Neural cell (in vitro differentiated cells): ENCODE data around the gene PRDM1. TPM values are rescaled to one million over a fixed set of nuclear protein-coding genes. Genes with fewer than 3 reads are reported as not detected.

Experiments used
- H2AFZ ChIP-seq: fragments of 200-600, 300-800 bp; sonication (generic), shearing (Covaris generic); 2 replicates; pipeline ENCODE4 v1.6.0; 2014; ENCODE audit warnings: low read depth, mild to moderate bottlenecking, antibody characterized with exemption, low read length, moderate library complexity
- H3F3A ChIP-seq: fragments of 200-600 bp; shearing (Covaris generic); 2 replicates; pipeline ENCODE4 v1.6.1; 2016; ENCODE audit warnings: mild to moderate bottlenecking, moderate library complexity, mixed read lengths, antibody characterized with exemption, low read length; ENCODE audit not compliant: insufficient read depth, poor library complexity, severe bottlenecking
- H3K27ac ChIP-seq: fragments of 200-600, 300-800 bp; sonication (generic), shearing (Covaris generic); 2 replicates; pipeline ENCODE4 v1.5.1; 2014; ENCODE audit warnings: mild to moderate bottlenecking, low read length, moderate library complexity
- H3K27me3 ChIP-seq: fragments of 300-800, 200-600 bp; sonication (generic), shearing (Covaris generic); 2 replicates; pipeline ENCODE4 v1.6.0; 2014; ENCODE audit warnings: mild to moderate bottlenecking, low read depth, low read length, moderate library complexity; ENCODE audit not compliant: insufficient read depth
- H3K36me3 ChIP-seq: fragments of 300-800, 200-600 bp; sonication (generic), shearing (Covaris generic); 2 replicates; pipeline ENCODE4 v1.5.1; 2014; ENCODE audit warnings: mild to moderate bottlenecking, antibody characterized with exemption, low read length, moderate library complexity; ENCODE audit not compliant: insufficient read depth
- H3K4me2 ChIP-seq: fragments of 300-800, 200-600 bp; sonication (generic), shearing (Covaris generic); 2 replicates; pipeline ENCODE4 v1.6.0; 2014; ENCODE audit warnings: mild to moderate bottlenecking, low read length
- H3K4me3 ChIP-seq: fragments of 300-800, 200-600 bp; sonication (generic), shearing (Covaris generic); 2 replicates; pipeline ENCODE4 v1.5.1; 2014; ENCODE audit warnings: mild to moderate bottlenecking, low read length, moderate library complexity
- H3K79me2 ChIP-seq: fragments of 200-600 bp; shearing (Covaris generic); replicated peaks from 2 replicates; pipeline ENCODE4 v1.6.0; 2014; ENCODE audit warnings: mild to moderate bottlenecking, low read length, moderate library complexity; ENCODE audit not compliant: insufficient read depth
- H3K9ac ChIP-seq: fragments of 300-800, 200-600 bp; sonication (generic), shearing (Covaris generic); 2 replicates; pipeline ENCODE4 v1.6.1; 2016; ENCODE audit warnings: mild to moderate bottlenecking, low read length, mixed read lengths
- H3K9me2 ChIP-seq: fragments of 200-600 bp; shearing (Covaris generic); 2 replicates; pipeline ENCODE4 v1.6.1; 2016; ENCODE audit warnings: mild to moderate bottlenecking, low read length, mixed read lengths; ENCODE audit not compliant: insufficient read depth
- H3K9me3 ChIP-seq: fragments of 200-600, 300-800 bp; sonication (generic), shearing (Covaris generic); 2 replicates; pipeline ENCODE4 v1.6.1; 2016; ENCODE audit warnings: mild to moderate bottlenecking, mixed run types, low read length, moderate library complexity, mixed read lengths
- H4K20me1 ChIP-seq: fragments of 200-600 bp; shearing (Covaris generic); 2 replicates; pipeline ENCODE4 v1.6.1; 2016; ENCODE audit warnings: mild to moderate bottlenecking, mixed run types; ENCODE audit not compliant: insufficient read depth
- EP300 ChIP-seq: fragments of 450-650 bp; conservative IDR thresholded peaks from 2 replicates; pipeline ENCODE4 v1.6.1; 2014; ENCODE audit warnings: antibody characterized with exemption, mild to moderate bottlenecking, moderate library complexity; ENCODE audit not compliant: poor library complexity, severe bottlenecking
- EZH2 ChIP-seq: fragments of 200-600, 300-800 bp; shearing (Covaris generic), sonication (generic); IDR thresholded peaks from 2 replicates; pipeline ENCODE4 v1.6.1; 2014; ENCODE audit warnings: antibody characterized with exemption, low read length, borderline replicate concordance, mild to moderate bottlenecking; ENCODE audit not compliant: insufficient read depth, poor library complexity, severe bottlenecking
- MXI1 ChIP-seq: fragments of 450-650 bp; conservative IDR thresholded peaks from 2 replicates; pipeline ENCODE4 v1.6.1; 2014; ENCODE audit warnings: antibody characterized with exemption, mild to moderate bottlenecking; ENCODE audit not compliant: poor library complexity, severe bottlenecking
- POLR2AphosphoS5 ChIP-seq: IDR thresholded peaks from 2 replicates; pipeline ENCODE4 v1.6.1; 2012
- RAD21 ChIP-seq: fragments of 450-650 bp; conservative IDR thresholded peaks from 2 replicates; pipeline ENCODE4 v1.6.1; 2014; ENCODE audit warnings: antibody characterized with exemption, mild to moderate bottlenecking, moderate library complexity
- SMC3 ChIP-seq: fragments of 450-650 bp; conservative IDR thresholded peaks from 2 replicates; pipeline ENCODE4 v1.6.1; 2014; ENCODE audit warnings: antibody characterized with exemption, mild to moderate bottlenecking, moderate library complexity; ENCODE audit not compliant: poor library complexity
- TAF1 ChIP-seq: IDR thresholded peaks from 2 replicates; pipeline ENCODE4 v1.6.1; 2012; ENCODE audit warnings: low read depth
- polyA plus RNA-seq: library from polyadenylated mRNA; depleted of rRNA; stranded (reverse); fragments of >200 nt; gene quantifications from 2 replicates; pipeline ENCODE4 v1.2.3, GENCODE V29; 2014
- TF ChIP-seq, protein P1 (sequence below): IDR thresholded peaks from 2 replicates; pipeline ENCODE4 v1.6.1; 2012; ENCODE audit warnings: borderline replicate concordance
- TF ChIP-seq, protein P2 (sequence below): fragments of 450-650 bp; IDR thresholded peaks from 2 replicates; pipeline ENCODE4 v1.5.1; 2014; ENCODE audit warnings: antibody characterized with exemption, mild to moderate bottlenecking, moderate library complexity; ENCODE audit not compliant: poor library complexity, severe bottlenecking

Gene PRDM1
- polyA plus RNA-seq, 1 donor from 2014 or later = 0.09 TPM

DNA sequence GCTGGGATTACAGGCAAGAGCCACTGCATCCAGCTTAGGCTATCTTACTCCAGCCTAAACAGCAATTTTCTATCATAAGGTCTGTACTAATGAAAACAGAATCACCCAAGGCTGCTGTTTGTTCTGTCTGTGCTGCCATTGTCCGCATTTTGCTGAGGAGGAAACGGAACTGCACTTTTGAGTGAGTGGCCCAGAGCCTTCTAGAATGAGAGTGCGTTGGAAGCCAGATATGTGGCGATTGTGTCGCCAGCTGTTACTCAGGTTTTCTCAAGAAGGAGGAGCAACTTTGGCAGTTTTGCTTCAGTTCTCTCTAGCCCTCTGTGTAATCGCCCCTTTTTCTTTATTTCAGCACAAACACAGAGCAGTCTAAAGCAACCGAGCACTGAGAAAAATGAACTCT lies 18.3 kb downstream of the PRDM1 start:
- Histone ChIP-seq H3K9ac (no peak overlapping the region), H3K36me3 (no peaks in the 10 kb centered on the region), H3K4me2 (no peak overlapping the region), H3K27ac (no peak overlapping the region), H3K79me2 (no peaks in the 10 kb centered on the region), H2AFZ (no peak overlapping the region), H3F3A (no peaks in the 10 kb centered on the region), H4K20me1 (no peaks in the 10 kb centered on the region), H3K27me3 (no peaks in the 10 kb centered on the region), H3K4me3 (no peak overlapping the region), H3K9me2 (no peaks in the 10 kb centered on the region), H3K9me3 (no peaks in the 10 kb centered on the region)
- TF ChIP-seq RAD21 (no peak), MXI1 (no peak), EZH2 (no peak), SMC3 (no peak), TAF1 (no peak), EP300 (no peak), POLR2AphosphoS5 (no peak)
- TF ChIP-seq, protein P1, sequence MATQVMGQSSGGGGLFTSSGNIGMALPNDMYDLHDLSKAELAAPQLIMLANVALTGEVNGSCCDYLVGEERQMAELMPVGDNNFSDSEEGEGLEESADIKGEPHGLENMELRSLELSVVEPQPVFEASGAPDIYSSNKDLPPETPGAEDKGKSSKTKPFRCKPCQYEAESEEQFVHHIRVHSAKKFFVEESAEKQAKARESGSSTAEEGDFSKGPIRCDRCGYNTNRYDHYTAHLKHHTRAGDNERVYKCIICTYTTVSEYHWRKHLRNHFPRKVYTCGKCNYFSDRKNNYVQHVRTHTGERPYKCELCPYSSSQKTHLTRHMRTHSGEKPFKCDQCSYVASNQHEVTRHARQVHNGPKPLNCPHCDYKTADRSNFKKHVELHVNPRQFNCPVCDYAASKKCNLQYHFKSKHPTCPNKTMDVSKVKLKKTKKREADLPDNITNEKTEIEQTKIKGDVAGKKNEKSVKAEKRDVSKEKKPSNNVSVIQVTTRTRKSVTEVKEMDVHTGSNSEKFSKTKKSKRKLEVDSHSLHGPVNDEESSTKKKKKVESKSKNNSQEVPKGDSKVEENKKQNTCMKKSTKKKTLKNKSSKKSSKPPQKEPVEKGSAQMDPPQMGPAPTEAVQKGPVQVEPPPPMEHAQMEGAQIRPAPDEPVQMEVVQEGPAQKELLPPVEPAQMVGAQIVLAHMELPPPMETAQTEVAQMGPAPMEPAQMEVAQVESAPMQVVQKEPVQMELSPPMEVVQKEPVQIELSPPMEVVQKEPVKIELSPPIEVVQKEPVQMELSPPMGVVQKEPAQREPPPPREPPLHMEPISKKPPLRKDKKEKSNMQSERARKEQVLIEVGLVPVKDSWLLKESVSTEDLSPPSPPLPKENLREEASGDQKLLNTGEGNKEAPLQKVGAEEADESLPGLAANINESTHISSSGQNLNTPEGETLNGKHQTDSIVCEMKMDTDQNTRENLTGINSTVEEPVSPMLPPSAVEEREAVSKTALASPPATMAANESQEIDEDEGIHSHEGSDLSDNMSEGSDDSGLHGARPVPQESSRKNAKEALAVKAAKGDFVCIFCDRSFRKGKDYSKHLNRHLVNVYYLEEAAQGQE = no peak
- TF ChIP-seq, protein P2, sequence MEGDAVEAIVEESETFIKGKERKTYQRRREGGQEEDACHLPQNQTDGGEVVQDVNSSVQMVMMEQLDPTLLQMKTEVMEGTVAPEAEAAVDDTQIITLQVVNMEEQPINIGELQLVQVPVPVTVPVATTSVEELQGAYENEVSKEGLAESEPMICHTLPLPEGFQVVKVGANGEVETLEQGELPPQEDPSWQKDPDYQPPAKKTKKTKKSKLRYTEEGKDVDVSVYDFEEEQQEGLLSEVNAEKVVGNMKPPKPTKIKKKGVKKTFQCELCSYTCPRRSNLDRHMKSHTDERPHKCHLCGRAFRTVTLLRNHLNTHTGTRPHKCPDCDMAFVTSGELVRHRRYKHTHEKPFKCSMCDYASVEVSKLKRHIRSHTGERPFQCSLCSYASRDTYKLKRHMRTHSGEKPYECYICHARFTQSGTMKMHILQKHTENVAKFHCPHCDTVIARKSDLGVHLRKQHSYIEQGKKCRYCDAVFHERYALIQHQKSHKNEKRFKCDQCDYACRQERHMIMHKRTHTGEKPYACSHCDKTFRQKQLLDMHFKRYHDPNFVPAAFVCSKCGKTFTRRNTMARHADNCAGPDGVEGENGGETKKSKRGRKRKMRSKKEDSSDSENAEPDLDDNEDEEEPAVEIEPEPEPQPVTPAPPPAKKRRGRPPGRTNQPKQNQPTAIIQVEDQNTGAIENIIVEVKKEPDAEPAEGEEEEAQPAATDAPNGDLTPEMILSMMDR = no peak

DNA sequence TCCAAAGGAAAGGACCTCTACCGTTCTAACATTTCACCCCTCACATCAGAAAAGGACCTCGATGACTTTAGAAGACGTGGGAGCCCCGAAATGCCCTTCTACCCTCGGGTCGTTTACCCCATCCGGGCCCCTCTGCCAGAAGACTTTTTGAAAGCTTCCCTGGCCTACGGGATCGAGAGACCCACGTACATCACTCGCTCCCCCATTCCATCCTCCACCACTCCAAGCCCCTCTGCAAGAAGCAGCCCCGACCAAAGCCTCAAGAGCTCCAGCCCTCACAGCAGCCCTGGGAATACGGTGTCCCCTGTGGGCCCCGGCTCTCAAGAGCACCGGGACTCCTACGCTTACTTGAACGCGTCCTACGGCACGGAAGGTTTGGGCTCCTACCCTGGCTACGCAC lies 18.8 kb downstream of the PRDM1 start:
- Histone ChIP-seq H3K9me3 (no peaks in the 10 kb centered on the region), H3K27me3 (no peaks in the 10 kb centered on the region), H3K9me2 (no peaks in the 10 kb centered on the region), H3K4me3 (no peak overlapping the region), H3K4me2 (no peak overlapping the region), H3K79me2 (no peaks in the 10 kb centered on the region), H4K20me1 (no peaks in the 10 kb centered on the region), H3K27ac (no peak overlapping the region), H3K9ac (no peak overlapping the region), H3K36me3 (no peaks in the 10 kb centered on the region), H3F3A (no peaks in the 10 kb centered on the region), H2AFZ (no peak overlapping the region)
- TF ChIP-seq SMC3 = no peak
- TF ChIP-seq EZH2 = no peak
- no peak for TF ChIP-seq RAD21
- TF ChIP-seq, protein P2 = no peak
- TF ChIP-seq, protein P1 = no peak
- no peak for TF ChIP-seq POLR2AphosphoS5
